Raji (cell line): ENCODE measurements around the gene AKAP6.

ENCODE experiments used
- POLR2A ChIP-seq: IDR thresholded peaks from 2 replicates; pipeline ENCODE4 v1.6.1; 2011; ENCODE audit warnings: low read depth, low read length, control low read depth; ENCODE audit not compliant: insufficient read depth

The AKAP6 gene

DNA sequence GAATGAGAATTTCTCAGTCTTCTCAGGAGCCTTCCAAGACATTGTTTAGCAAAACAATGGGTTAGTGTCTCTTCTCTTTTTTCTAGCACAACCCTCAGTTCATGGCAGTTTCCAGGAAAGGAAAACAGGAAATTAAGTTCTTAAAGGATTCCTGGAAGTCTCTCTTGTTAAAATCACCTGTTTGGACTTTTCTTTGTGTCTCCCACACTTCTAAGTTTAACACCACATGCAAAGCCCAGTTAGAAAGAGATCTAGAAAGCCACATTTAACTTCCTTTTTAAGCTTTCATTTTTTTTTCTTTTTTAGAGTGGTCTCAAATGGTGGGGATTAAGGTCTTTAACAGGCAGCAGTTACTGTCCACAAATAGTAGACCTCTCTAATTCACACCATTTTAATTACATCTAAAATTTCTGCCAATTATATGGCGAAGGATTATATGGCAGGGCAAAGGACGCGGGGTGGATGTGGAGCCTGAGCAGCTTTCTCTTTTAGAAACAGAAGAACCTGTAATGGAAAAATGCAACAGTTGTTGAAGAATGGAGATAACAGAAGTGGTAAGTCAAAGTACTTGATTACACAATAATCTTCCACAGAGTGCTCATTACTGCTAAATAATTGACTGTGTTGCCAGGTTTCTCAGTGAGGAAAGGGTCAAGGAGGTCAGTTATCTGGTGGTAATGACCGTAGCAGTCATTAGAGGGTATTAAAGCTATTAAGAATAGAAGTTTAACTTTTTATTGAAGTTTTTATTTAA is 298.6 kb downstream of the AKAP6 start:
- TF ChIP-seq POLR2A = no peak

DNA sequence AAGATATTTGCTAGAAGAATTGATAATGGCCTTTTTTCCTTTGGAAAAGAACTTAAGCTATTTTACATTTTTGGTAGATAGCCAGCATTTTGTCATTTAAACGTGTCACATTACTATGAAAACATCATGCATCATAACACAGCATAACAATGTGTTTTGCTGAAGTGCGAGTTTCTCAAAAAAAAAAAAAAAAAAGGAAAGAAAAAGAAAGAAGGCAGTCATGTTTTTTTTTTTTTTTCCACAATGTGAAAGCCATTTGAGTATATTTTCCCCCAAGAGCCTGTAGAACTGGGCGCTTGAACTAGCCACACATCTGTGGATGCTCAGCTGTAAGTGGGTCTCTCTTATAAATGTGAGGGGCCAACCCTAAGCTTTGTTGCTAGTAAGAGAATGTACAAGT is 300.1 kb downstream of the AKAP6 start:
- no peak for TF ChIP-seq POLR2A

DNA sequence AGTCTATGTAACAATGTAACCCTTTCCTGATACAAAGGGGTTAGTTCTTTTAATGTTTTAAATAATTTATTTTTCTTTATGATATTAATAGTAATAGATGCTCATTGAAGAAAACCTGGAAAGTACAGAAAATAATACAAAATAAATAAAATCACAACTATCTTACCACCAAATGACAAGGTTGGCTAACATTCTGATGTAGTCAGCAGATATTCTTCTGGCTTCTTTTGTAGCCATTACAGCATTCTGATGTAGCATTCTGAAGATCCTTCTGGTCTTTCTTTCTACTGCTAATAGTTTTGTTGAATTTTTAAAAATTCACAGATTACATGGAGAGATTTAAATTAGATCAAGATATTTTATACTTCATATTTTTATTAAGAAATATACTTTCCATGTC is 301.6 kb downstream of the AKAP6 start:
- TF ChIP-seq POLR2A = no peak

DNA sequence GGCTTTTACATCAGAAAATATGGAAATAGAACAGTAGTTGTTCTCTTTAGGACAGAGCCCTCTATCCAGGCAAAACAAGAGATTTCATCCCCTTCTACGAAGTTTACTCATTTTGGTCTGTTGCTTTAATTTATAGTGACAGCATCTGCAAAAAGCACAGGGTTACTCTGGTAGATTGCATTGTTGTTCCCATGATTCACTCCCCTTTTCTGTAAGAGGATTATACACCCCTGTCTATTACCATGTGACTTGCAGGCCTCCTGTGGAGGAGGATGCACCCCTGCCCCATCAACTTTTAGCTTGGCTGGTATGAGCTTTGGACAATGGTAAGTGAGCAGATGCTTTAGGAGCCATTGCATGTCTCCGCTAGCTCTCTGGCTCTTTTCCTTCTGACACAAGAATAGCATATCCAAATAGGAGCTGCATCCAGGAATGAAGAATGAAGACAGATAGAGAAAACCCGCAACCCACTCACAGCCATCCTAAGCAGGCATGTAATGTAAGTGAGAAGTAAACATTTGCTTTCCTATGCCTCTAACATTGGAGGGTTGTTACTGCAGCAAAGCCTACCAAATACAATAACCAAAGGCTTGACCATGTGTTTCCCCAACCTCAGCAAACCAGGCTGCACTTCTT is 304.2 kb downstream of the AKAP6 start:
- TF ChIP-seq POLR2A = no peak

DNA sequence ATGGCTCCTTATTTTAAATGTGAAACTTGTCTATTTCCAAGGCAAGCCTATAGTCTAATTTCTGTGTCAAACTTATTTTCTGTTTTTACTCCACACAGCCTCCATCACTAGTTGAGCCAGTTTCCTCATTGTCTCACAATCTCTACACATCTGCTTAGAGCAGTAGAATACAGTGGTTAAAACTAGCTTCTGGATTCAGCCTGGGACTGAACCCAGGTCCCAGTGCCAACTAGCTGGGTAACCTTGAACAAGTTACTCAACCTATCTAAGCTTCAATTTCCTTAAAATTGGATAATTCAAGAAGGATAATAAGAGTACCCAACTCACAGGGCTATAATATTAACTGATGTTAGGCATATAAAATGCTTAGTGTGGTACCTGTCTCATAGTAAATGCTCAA is 304.8 kb downstream of the AKAP6 start:
- no peak for TF ChIP-seq POLR2A

DNA sequence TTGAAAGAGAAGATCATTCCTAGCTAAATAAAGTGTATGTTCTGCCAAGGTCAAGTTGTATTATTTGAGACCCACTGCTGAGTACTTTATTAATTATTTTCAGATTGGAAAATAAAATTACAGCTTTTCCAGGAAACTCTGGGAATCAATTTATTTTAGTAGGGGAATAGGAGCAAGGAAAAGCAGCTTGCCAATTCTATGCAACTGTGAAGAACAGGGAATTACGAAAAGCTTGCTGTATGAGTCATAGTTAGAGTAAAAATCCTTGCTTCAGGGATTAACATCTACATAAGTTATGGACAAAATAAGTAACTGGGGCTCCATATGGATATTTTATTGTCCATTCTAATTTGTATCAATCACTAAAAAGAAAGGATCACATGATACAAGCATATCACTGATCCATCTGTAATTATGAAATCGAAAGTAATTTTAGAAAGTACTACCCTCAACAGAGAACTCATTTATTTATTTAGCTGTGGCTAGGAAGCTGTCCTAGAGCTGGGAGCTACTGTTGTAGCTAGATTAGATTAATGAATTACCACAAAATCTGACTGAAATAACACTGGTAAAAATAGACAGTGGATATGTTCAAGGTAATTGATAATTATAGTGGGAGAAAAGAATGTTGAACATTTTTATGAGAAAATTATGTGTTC is 306.1 kb downstream of the AKAP6 start:
- TF ChIP-seq POLR2A = no peak

DNA sequence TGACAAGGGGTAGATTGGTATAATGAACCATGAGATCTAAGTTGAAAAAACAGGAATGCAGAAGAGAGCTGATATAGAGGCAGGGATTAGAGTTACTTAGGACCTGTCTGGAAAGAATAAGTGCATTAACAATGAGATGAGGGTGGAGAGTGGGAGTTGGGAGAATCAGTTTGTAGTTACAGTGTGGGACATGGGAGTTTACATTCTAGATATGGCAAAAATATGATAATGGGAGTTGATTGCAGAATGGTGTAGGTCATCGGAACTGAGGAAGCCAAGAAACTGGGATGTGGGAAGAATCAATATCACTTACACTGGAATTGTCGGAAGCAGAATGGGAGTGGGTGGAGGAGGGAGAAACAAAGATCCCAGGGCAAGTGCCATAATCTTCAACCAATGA is 308.5 kb downstream of the AKAP6 start:
- TF ChIP-seq POLR2A = no peak

DNA sequence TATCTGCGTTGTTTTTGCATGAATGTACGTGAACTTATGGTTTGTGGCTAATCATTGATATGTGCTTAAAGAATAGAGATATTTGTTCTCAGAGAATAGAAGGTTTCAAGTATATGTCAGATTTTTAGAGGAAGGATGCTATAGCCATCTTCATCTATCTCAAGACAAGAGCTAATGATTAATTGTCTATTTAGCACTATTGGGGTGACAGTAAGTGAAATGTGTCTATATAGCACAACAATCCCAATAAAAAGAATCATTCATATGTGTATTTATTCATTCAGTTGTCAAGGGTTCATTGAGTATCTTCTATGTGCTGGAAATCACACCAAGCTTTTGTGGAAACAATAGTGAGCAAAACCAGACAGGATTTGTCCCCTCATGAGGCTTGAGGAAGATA is 310.1 kb downstream of the AKAP6 start:
- no peak for TF ChIP-seq POLR2A

DNA sequence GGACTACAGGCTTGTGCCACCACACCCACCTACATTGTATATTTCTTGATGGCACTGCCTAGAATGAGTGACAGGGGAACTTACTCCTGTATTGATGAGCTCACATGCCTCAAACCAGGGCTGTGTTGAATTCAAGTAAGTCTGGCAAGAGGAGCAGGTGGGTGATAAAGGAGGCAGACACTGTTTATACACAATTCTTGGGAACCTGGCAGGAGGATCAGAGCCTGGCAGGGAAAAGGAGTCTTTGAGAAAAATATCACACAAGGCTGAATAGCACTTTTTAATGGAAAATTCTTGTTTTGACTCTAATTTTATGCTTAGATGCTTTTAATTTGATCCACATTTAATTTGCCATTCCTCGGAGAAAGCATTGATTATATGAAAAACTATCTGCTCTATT is 316.5 kb downstream of the AKAP6 start:
- TF ChIP-seq POLR2A = no peak

DNA sequence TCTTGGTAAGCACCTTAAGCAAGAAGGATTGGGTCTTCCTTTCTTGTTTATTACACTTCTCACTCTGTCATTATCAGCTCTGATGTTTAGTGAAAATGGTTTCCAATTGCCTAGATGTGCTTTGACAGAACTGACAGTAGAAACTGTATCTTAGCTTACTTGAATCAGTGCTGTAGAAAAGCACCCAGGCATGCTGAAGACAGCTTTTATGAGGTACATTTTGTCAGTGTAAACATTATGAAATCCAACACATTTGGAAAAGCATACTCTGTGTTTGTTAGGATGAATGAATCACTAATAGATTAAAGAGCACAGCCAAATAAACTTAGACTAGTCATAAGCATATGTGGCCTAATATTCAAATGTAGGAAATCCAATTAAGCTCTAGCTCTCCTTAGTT is 319.3 kb downstream of the AKAP6 start:
- no peak for TF ChIP-seq POLR2A

DNA sequence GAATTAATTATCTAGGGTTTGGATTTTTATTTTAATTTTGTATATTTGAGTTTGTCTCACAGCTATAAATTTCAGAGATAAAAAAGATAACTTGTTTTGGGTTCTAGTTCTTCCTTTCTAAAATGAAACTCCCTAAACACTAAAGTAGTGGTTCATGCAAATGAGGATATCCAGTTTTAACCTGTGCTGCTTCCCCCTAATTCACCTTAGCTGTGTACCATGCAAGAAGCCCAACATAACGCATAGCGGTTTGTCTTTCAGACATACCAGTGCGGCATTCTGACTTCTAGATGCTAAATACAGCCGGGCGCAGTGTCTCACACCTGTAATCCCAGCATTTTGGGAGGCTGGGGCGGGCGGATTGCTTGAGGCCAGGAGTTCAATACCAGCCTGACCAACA is 320.9 kb downstream of the AKAP6 start:
- no peak for TF ChIP-seq POLR2A

DNA sequence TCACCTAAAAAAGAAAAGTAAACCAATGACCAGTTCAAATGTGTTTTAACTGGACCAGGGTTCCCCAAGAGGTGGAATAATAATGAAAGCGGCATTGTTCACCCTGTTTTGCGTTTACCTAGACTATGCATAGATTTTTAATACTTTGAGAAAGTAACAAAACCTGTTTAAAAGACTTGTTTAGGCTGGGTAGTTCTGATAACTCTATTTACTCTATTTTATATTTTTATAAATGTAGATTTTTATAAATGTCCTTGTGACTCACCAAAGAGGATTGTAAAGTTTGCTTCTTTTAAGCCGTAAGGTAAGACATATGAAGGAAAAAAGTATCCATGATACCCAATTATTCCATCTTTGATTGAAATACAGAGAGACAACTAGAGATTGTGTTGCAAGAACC is 321.6 kb downstream of the AKAP6 start:
- no peak for TF ChIP-seq POLR2A

DNA sequence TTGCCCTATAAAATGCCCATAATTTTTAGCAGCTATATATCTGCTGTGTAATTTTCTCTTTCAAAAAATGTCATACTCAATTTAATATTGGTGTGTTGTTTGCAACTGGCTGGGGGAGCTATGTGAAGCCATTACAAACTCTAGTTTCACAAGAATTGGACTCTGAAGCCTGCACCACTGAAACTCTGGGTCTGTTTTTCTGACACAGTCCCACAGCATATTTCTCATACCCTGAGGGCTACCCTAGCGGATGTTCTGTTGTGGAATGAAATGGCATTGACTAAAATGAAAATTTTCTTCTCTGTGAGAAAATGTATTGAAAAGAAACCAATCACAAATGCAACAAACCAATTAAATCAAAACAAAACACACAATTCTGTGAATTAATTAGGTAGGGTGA is 325.0 kb downstream of the AKAP6 start:
- TF ChIP-seq POLR2A = no peak

DNA sequence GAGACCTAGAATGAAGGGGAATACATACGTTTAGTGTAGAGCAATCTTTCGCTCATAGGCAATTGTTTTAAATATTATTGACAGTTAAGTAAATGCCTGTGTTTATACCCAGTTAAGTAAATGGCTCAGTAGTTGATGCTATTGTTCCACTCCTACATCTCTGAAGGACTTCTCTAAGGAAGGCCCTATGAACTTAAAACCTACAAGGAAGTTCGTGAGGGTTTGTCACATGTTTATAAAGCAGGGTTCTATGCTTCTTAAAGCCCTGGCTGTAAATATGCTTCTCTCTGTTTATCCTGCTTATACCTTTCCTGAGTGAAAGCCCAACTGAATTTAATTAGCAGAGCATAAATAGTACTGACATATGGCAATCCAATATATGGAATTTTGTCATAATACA is 327.5 kb downstream of the AKAP6 start:
- TF ChIP-seq POLR2A = no peak

DNA sequence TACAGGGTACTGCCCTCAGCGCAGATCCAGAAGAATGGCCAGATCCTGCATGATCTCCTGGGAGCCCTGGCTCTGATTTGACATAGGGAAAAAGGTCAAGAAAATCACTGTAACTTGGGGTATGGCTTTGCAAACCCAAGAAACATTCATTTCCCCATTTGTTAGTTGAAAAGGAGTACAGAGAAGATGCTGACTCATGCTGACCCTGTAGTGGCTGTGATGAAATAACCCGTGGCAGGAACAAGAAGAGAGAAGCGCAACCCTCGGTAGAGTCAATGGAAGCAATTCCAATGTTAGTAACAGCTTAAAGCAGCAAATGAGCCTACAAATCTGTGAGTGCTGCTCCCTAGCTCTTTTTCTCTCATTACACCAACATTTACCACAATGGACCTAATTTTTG is 328.0 kb downstream of the AKAP6 start:
- TF ChIP-seq POLR2A = no peak

DNA sequence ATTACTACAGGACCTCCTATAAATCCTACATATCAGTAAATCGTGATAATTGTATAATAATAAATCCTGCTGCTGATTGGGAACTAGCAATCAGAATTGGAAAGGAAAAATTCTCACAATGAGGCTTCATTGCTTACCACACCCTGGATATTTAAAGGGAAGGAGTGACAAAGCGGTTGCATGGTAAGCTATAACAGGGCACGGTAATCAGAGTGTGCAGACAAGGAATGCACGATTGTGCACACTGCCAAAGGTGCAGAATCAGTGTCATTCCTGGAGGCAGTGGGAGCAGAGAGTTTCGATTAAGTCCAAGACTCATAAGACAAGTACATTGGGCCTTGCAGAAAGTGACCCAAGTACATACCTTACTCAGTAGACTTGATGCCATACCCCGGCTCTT is 332.1 kb downstream of the AKAP6 start:
- no peak for TF ChIP-seq POLR2A
